ENCODE measurements around the gene KERA. TPM values are rescaled to one million over a fixed set of nuclear protein-coding genes. Genes with fewer than 3 reads are reported as not detected.

KERA gene
- total and polyA plus RNA-seq, 2 donors (not counting 1 experiment from before 2014, with no cell fraction given) = not detected

GRCh38 chr12:91072931-91073330 is 15.1 kb upstream of the KERA start:
- intact Hi-C loops (cut with micrococcal nuclease) = no loop called here
- no peak overlapping the region for H3K27ac ChIP-seq (ENCODE audit: low read length in 2 of 2)
- no peak overlapping the region for H3K9ac ChIP-seq (ENCODE audit: low read length)
- ChIA-PET CTCF (no interaction called here), POLR2A (no interaction called here)
- no CpG with 5 or more reads among the region's 2 CpGs for WGBS (ENCODE audit: insufficient coverage)
- ATAC-seq (ENCODE audit: low read depth) (no peak), DNase-seq (no peak)
- TF ChIP-seq CTCF (IDR thresholded peaks at IDR 0.05) = no peak
- TF ChIP-seq EZH2 (IDR thresholded peaks at IDR 0.05; ENCODE audit: borderline replicate concordance, insufficient read depth, low read depth, low read length, poor library complexity, severe bottlenecking) = no peak
- Mint-ChIP-seq H3K4me3 (no peak overlapping the region), H3K4me1 (no peaks in the 10 kb centered on the region), H3K27ac (no peak overlapping the region), H3K27me3 (peaks cover 4% of the 10 kb centered on the region), H3K9me3 (ENCODE audit: insufficient read depth) (no peaks in the 10 kb centered on the region)
- H3K9me3 ChIP-seq (ENCODE audit: control extremely low read depth in 1 of 3, control insufficient read depth in 2 of 3, insufficient read depth in 1 of 3, low read length in 2 of 3) = no peaks in the 10 kb centered on the region
- H3K4me2 ChIP-seq (replicated peaks; ENCODE audit: low read depth, low read length, poor library complexity, severe bottlenecking) = no peak overlapping the region
- H3K79me2 ChIP-seq (ENCODE audit: control insufficient read depth, insufficient read depth, low read length) = no peaks in the 10 kb centered on the region
- no peaks in the 10 kb centered on the region for H4K20me1 ChIP-seq (ENCODE audit: control insufficient read depth, insufficient read depth, low read length, poor library complexity, severe bottlenecking)
- no peak overlapping the region for H3K4me3 ChIP-seq (ENCODE audit: control extremely low read depth in 1 of 5, extremely low read depth in 1 of 5, insufficient read depth in 1 of 5, low read depth in 2 of 5, low read length in 4 of 5)
- no peaks in the 10 kb centered on the region for H3K4me1 ChIP-seq (ENCODE audit: control insufficient read depth in 2 of 2, insufficient read depth in 2 of 2, low read length in 2 of 2)
- H3K27me3 ChIP-seq (replicated peaks in 1 of 4; ENCODE audit: control extremely low read depth in 1 of 4, control insufficient read depth in 3 of 4, insufficient read depth in 4 of 4, low read length in 3 of 4) = no peaks in the 10 kb centered on the region
- no peaks in the 10 kb centered on the region for H3K36me3 ChIP-seq (replicated peaks in 1 of 2; ENCODE audit: control extremely low read depth in 1 of 2, control insufficient read depth in 1 of 2, extremely low read depth in 1 of 2, insufficient read depth in 2 of 2, low read length in 1 of 2)
- H2AFZ ChIP-seq (ENCODE audit: insufficient read depth, low read depth, low read length, poor library complexity, severe bottlenecking) = no peak overlapping the region

GRCh38 chr12:91070936-91071335 is 13.1 kb upstream of the KERA start:
- TF ChIP-seq CTCF (IDR thresholded peaks at IDR 0.05) (no peak), EZH2 (IDR thresholded peaks at IDR 0.05; ENCODE audit: borderline replicate concordance, insufficient read depth, low read depth, low read length, poor library complexity, severe bottlenecking) (no peak)

More at GRCh38 chr12:91070936-91071335, 13.1 kb upstream of the KERA start:
- ChIA-PET CTCF (no interaction called here), POLR2A (no interaction called here)
- Histone ChIP-seq H3K4me3 (ENCODE audit: control extremely low read depth in 1 of 5, extremely low read depth in 1 of 5, insufficient read depth in 1 of 5, low read depth in 2 of 5, low read length in 4 of 5) (no peak overlapping the region), H3K36me3 (replicated peaks in 1 of 2; ENCODE audit: control extremely low read depth in 1 of 2, control insufficient read depth in 1 of 2, extremely low read depth in 1 of 2, insufficient read depth in 2 of 2, low read length in 1 of 2) (no peaks in the 10 kb centered on the region), H4K20me1 (ENCODE audit: control insufficient read depth, insufficient read depth, low read length, poor library complexity, severe bottlenecking) (no peaks in the 10 kb centered on the region), H2AFZ (ENCODE audit: insufficient read depth, low read depth, low read length, poor library complexity, severe bottlenecking) (no peak overlapping the region), H3K79me2 (ENCODE audit: control insufficient read depth, insufficient read depth, low read length) (no peaks in the 10 kb centered on the region), H3K9ac (ENCODE audit: low read length) (no peak overlapping the region), H3K27me3 (replicated peaks in 1 of 4; ENCODE audit: control extremely low read depth in 1 of 4, control insufficient read depth in 3 of 4, insufficient read depth in 4 of 4, low read length in 3 of 4) (no peaks in the 10 kb centered on the region), H3K4me2 (replicated peaks; ENCODE audit: low read depth, low read length, poor library complexity, severe bottlenecking) (no peak overlapping the region), H3K27ac (ENCODE audit: low read length in 2 of 2) (no peak overlapping the region), H3K9me3 (ENCODE audit: control extremely low read depth in 1 of 3, control insufficient read depth in 2 of 3, insufficient read depth in 1 of 3, low read length in 2 of 3) (no peaks in the 10 kb centered on the region), H3K4me1 (ENCODE audit: control insufficient read depth in 2 of 2, insufficient read depth in 2 of 2, low read length in 2 of 2) (no peaks in the 10 kb centered on the region)
- DNase-seq = no peak
- ATAC-seq (ENCODE audit: low read depth) = no peak
- intact Hi-C loops (cut with micrococcal nuclease) = no loop called here
- Mint-ChIP-seq H3K27ac (no peak overlapping the region), H3K4me3 (no peak overlapping the region), H3K4me1 (no peaks in the 10 kb centered on the region), H3K9me3 (ENCODE audit: insufficient read depth) (no peaks in the 10 kb centered on the region), H3K27me3 (peaks cover 4% of the 10 kb centered on the region)
